ENCODE results near the gene TAF8.

DNA sequence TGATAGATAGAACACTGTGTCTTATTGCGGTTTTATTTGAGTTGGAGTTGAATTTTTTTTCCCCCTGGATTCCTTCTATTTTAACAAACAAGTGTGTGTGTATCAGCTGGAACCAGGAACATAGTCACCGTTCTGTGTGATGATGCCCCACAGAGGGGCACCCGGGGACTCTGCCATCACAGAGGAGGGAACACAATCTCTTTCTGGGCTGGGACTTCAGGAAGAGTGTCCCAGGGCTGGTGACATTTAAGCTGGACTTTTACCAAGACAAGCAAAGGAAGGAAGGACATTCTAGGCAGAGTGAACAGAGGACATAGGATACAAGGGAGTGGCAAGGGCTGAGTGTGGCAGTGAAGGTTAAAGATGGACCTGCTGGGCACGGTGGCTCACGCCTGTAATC lies 33.2 kb downstream of the TAF8 start:
- TF ChIP-seq, protein P1, sequence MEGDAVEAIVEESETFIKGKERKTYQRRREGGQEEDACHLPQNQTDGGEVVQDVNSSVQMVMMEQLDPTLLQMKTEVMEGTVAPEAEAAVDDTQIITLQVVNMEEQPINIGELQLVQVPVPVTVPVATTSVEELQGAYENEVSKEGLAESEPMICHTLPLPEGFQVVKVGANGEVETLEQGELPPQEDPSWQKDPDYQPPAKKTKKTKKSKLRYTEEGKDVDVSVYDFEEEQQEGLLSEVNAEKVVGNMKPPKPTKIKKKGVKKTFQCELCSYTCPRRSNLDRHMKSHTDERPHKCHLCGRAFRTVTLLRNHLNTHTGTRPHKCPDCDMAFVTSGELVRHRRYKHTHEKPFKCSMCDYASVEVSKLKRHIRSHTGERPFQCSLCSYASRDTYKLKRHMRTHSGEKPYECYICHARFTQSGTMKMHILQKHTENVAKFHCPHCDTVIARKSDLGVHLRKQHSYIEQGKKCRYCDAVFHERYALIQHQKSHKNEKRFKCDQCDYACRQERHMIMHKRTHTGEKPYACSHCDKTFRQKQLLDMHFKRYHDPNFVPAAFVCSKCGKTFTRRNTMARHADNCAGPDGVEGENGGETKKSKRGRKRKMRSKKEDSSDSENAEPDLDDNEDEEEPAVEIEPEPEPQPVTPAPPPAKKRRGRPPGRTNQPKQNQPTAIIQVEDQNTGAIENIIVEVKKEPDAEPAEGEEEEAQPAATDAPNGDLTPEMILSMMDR (IDR thresholded peaks at IDR 0.05) = no peak
- TF ChIP-seq POLR2AphosphoS5 (IDR thresholded peaks at IDR 0.05) = no peak
